DOHH2 (cell line): Measurements from ENCODE around the gene NIFK.

Experiments
- H3F3A ChIP-seq: fragments of 200-600 bp; sonication (generic), shearing (Covaris generic); 2 replicates; pipeline ENCODE4 v1.6.0; 2016; ENCODE audit warnings: antibody characterized with exemption, mild to moderate bottlenecking; ENCODE audit not compliant: control insufficient read depth, insufficient read depth
- H3K27ac ChIP-seq: fragments of 200-600 bp; sonication (generic); 2 replicates; pipeline ENCODE4 v1.5.1; 2014; ENCODE audit warnings: low read depth, mild to moderate bottlenecking, low read length, moderate library complexity
- H3K27me3 ChIP-seq: fragments of 200-600 bp; sonication (generic); 2 replicates; pipeline ENCODE4 v1.6.1; 2014; ENCODE audit warnings: mild to moderate bottlenecking, low read length, mixed read lengths; ENCODE audit not compliant: control insufficient read depth
- H3K36me3 ChIP-seq: fragments of 200-600 bp; sonication (generic); 2 replicates; pipeline ENCODE4 v1.6.1; 2014; ENCODE audit warnings: mild to moderate bottlenecking, low read length, moderate library complexity, mixed read lengths; ENCODE audit not compliant: control insufficient read depth
- H3K4me1 ChIP-seq: fragments of 200-600 bp; sonication (generic); 2 replicates; pipeline ENCODE4 v1.6.1; 2014; ENCODE audit warnings: mild to moderate bottlenecking, low read length, mixed read lengths; ENCODE audit not compliant: control insufficient read depth
- H3K4me2 ChIP-seq: fragments of 200-600 bp; sonication (generic); 2 replicates; pipeline ENCODE4 v1.6.0; 2014; ENCODE audit warnings: mild to moderate bottlenecking, low read length, moderate library complexity
- H3K4me3 ChIP-seq: fragments of 200-600 bp; sonication (generic); 2 replicates; pipeline ENCODE4 v1.5.1; 2014; ENCODE audit warnings: mild to moderate bottlenecking, low read length, mixed read lengths
- H3K79me2 ChIP-seq: fragments of 200-600 bp; sonication (generic); 2 replicates; pipeline ENCODE4 v1.6.1; 2014; ENCODE audit warnings: mild to moderate bottlenecking, low read length, mixed read lengths; ENCODE audit not compliant: control insufficient read depth
- H3K9me2 ChIP-seq: fragments of 200-600 bp; sonication (generic); replicated peaks from 2 replicates; pipeline ENCODE4 v1.6.1; 2014; ENCODE audit warnings: mild to moderate bottlenecking, low read length, mixed read lengths; ENCODE audit not compliant: control insufficient read depth
- H3K9me3 ChIP-seq: fragments of 200-600 bp; sonication (generic); 2 replicates; pipeline ENCODE4 v1.6.1; 2014; ENCODE audit warnings: antibody characterized with exemption, low read length, mixed read lengths; ENCODE audit not compliant: control insufficient read depth, insufficient read depth
- H4K20me1 ChIP-seq: fragments of 200-600 bp; sonication (generic); 2 replicates; pipeline ENCODE4 v1.6.0; 2014; ENCODE audit warnings: low read depth, mild to moderate bottlenecking, antibody characterized with exemption, low read length, moderate library complexity; ENCODE audit not compliant: control insufficient read depth, insufficient read depth
- CTCF ChIP-seq: fragments of 200-600 bp; sonication (generic); IDR thresholded peaks from one replicate; pipeline ENCODE4 v1.5.1; 2014; ENCODE audit warnings: antibody characterized with exemption, mild to moderate bottlenecking, low read depth, low read length; ENCODE audit not compliant: poor library complexity, severe bottlenecking
- EZH2phosphoT487 ChIP-seq: fragments of 200-600 bp; sonication (generic); IDR thresholded peaks from 2 replicates; pipeline ENCODE4 v1.6.1; 2017; ENCODE audit warnings: borderline replicate concordance, mild to moderate bottlenecking, antibody characterized with exemption, low read length, moderate library complexity, mixed read lengths

Gene NIFK

GRCh38 chr2:121682396-121683298 lies 54.0 kb downstream of the NIFK start:
- Histone ChIP-seq H3K27me3 (no peaks in the 10 kb centered on the region), H3K27ac (no peak overlapping the region), H3F3A (no peaks in the 10 kb centered on the region), H3K79me2 (no peaks in the 10 kb centered on the region), H3K4me1 (no peaks in the 10 kb centered on the region), H4K20me1 (no peaks in the 10 kb centered on the region), H3K9me3 (peaks cover 18% of the 10 kb centered on the region), H3K9me2 (no peaks in the 10 kb centered on the region), H3K36me3 (no peaks in the 10 kb centered on the region), H3K4me3 (no peak overlapping the region), H3K4me2 (no peak overlapping the region)
- TF ChIP-seq CTCF (no peak), EZH2phosphoT487 (no peak)

- Histone ChIP-seq H3K4me1 (no peaks in the 10 kb centered on the region), H3K4me3 (no peak overlapping the region), H3K79me2 (no peaks in the 10 kb centered on the region), H3F3A (no peaks in the 10 kb centered on the region), H3K9me2 (no peaks in the 10 kb centered on the region), H3K27me3 (no peaks in the 10 kb centered on the region), H4K20me1 (no peaks in the 10 kb centered on the region), H3K36me3 (no peaks in the 10 kb centered on the region), H3K4me2 (no peak overlapping the region), H3K9me3 (peaks cover 9% of the 10 kb centered on the region), H3K27ac (no peak overlapping the region)
- TF ChIP-seq CTCF (no peak), EZH2phosphoT487 (no peak)
Observed at GRCh38 chr2:121677855-121678254, 58.8 kb downstream of the NIFK start.
